H1 (cell line): ENCODE measurements around the gene NLRP3. TPM values are rescaled to one million over a fixed set of nuclear protein-coding genes. Genes with fewer than 3 reads are reported as not detected.

Source experiments
- CTCF ChIA-PET: fragments of 300-600 bp; sonication (Branson Sonifier 250); formaldehyde crosslinking; loops from one replicate; lab custom pipeline; 2021; ENCODE audit not compliant: partially characterized antibody; lab: Charles Lee
- POLR2A ChIA-PET: fragments of 300-600 bp; sonication (Branson Sonifier 250); formaldehyde crosslinking; loops from one replicate; lab custom pipeline; 2021; ENCODE audit warnings: inconsistent platforms; ENCODE audit not compliant: partially characterized antibody; lab: Charles Lee
- DNase-seq, 2 experiments: peaks; one replicate each; pipeline versions ENCODE4 v3.0.0 to v3.0.0-alpha.2; 2010 to 2022; ENCODE audit warnings: low spot score in 2 of 2, low read depth in 1 of 2, mixed read lengths in 1 of 2
- FAIRE-seq: peaks from 2 replicates; lab custom pipeline; 2011; peaks lifted over from hg19 to GRCh38; lab: Jason Lieb, UNC
- H2AFZ ChIP-seq: 2 replicates; pipeline ENCODE4 v1.8.1; 2012; ENCODE audit warnings: low read length, inconsistent platforms
- H2AK5ac ChIP-seq: 2 replicates; pipeline ENCODE4 v1.6.1; 2013; ENCODE audit warnings: low read depth, low read length
- H2BK120ac ChIP-seq: replicated peaks from 2 replicates; pipeline ENCODE3; 2013; ENCODE audit warnings: low read depth, low read length, inconsistent platforms
- H2BK12ac ChIP-seq: 2 replicates; pipeline ENCODE4 v1.6.1; 2013; ENCODE audit warnings: low read depth, low read length
- H2BK15ac ChIP-seq: 2 replicates; pipeline ENCODE4 v1.6.1; 2013; ENCODE audit warnings: low read length
- H2BK20ac ChIP-seq: 2 replicates; pipeline ENCODE4 v1.6.1; 2013; ENCODE audit warnings: low read length
- H2BK5ac ChIP-seq: 2 replicates; pipeline ENCODE4 v1.6.1; 2013; ENCODE audit warnings: low read depth, low read length
- H3K14ac ChIP-seq: 2 replicates; pipeline ENCODE4 v1.6.1; 2013; ENCODE audit warnings: inconsistent platforms; ENCODE audit not compliant: insufficient read length
- H3K18ac ChIP-seq: 2 replicates; pipeline ENCODE4 v1.6.1; 2013; ENCODE audit warnings: low read length; ENCODE audit errors: extremely low read depth
- H3K23ac ChIP-seq: 2 replicates; pipeline ENCODE4 v1.6.1; 2013; ENCODE audit warnings: inconsistent platforms; ENCODE audit not compliant: insufficient read length
- H3K23me2 ChIP-seq: 2 replicates; pipeline ENCODE4 v1.6.1; 2013; ENCODE audit warnings: low read depth, low read length
- H3K27ac ChIP-seq: 2 replicates; pipeline ENCODE4 v1.6.1; 2011; ENCODE audit warnings: low read depth, low read length, inconsistent platforms
- H3K27me3 ChIP-seq, 4 experiments: replicated peaks in 1 of 4; 1 replicate in 1 of 4; 2 replicates in 3 of 4; pipeline versions ENCODE4 v1.6.1 to v1.8.1; 2011 to 2013; ENCODE audit warnings: low read length in 3 of 4, mild to moderate bottlenecking in 3 of 4, inconsistent platforms in 2 of 4, mixed read lengths in 2 of 4, moderate library complexity in 1 of 4; ENCODE audit not compliant: control insufficient read depth in 3 of 4, insufficient read depth in 3 of 4; ENCODE audit errors: extremely low read depth in 1 of 4
- H3K36me3 ChIP-seq, 4 experiments: 2 replicates each; pipeline versions ENCODE4 v1.6.1 to v1.8.1; 2011 to 2013; ENCODE audit warnings: mild to moderate bottlenecking in 4 of 4, low read length in 3 of 4, moderate library complexity in 2 of 4, control low read depth in 1 of 4, inconsistent platforms in 1 of 4; ENCODE audit not compliant: insufficient read depth in 4 of 4, control insufficient read depth in 2 of 4
- H3K4ac ChIP-seq: replicated peaks from 2 replicates; pipeline ENCODE3; 2013; ENCODE audit warnings: low read length, low read depth, mixed read lengths, inconsistent platforms; ENCODE audit not compliant: insufficient read length
- H3K4me1 ChIP-seq, 4 experiments: replicated peaks in 1 of 4; 1 replicate in 1 of 4; 2 replicates in 3 of 4; pipeline versions ENCODE4 v1.6.1 to v1.8.1; 2011 to 2013; ENCODE audit warnings: low read length in 3 of 4, inconsistent platforms in 2 of 4, mixed read lengths in 1 of 4; ENCODE audit not compliant: insufficient read depth in 4 of 4, control insufficient read depth in 3 of 4
- H3K4me2 ChIP-seq, 2 experiments: 2 replicates each; pipeline versions ENCODE4 v1.6.1 to v1.8.1; 2011 to 2013; ENCODE audit warnings: low read depth in 2 of 2, low read length in 2 of 2, control low read depth in 1 of 2, inconsistent platforms in 1 of 2, mild to moderate bottlenecking in 1 of 2; ENCODE audit not compliant: insufficient read depth in 1 of 2
- H3K4me3 ChIP-seq, 4 experiments: fragments of 200-600, 300-600 bp in 1 of 4; sonication (generic), shearing (Covaris generic), sonication (Bioruptor Twin) in 1 of 4; 2 replicates each; pipeline versions ENCODE4 v1.5.1 to v1.8.1; 2011 to 2016; ENCODE audit warnings: low read length in 4 of 4, low read depth in 3 of 4, control low read depth in 2 of 4, inconsistent platforms in 2 of 4, mild to moderate bottlenecking in 2 of 4, mixed read lengths in 1 of 4, moderate library complexity in 1 of 4; ENCODE audit not compliant: insufficient read depth in 2 of 4; ENCODE audit errors: extremely low read depth in 1 of 4
- H3K56ac ChIP-seq: replicated peaks from 2 replicates; pipeline ENCODE3; 2013; ENCODE audit warnings: low read depth, mild to moderate bottlenecking, mixed read lengths, low read length, inconsistent platforms; ENCODE audit not compliant: insufficient read length
- H3K79me1 ChIP-seq: 2 replicates; pipeline ENCODE4 v1.6.1; 2013; ENCODE audit warnings: low read depth, low read length, control low read depth
- H3K79me2 ChIP-seq, 2 experiments: 2 replicates each; pipeline versions ENCODE4 v1.6.1 to v1.8.1; 2012 to 2013; ENCODE audit warnings: low read length in 2 of 2, mild to moderate bottlenecking in 2 of 2, inconsistent platforms in 1 of 2; ENCODE audit not compliant: insufficient read depth in 2 of 2, control insufficient read depth in 1 of 2
- H3K9ac ChIP-seq, 4 experiments: replicated peaks in 1 of 4; 1 replicate in 1 of 4; 2 replicates in 3 of 4; pipeline versions ENCODE4 v1.6.1 to v1.8.1; 2011 to 2013; ENCODE audit warnings: low read depth in 3 of 4, low read length in 3 of 4, control low read depth in 2 of 4, mild to moderate bottlenecking in 2 of 4, moderate library complexity in 2 of 4, inconsistent platforms in 1 of 4; ENCODE audit errors: extremely low read depth in 1 of 4
- H3K9me3 ChIP-seq, 2 experiments: 2 replicates each; pipeline versions ENCODE4 v1.6.1 to v1.8.1; 2012 to 2013; ENCODE audit warnings: mild to moderate bottlenecking in 2 of 2, moderate library complexity in 2 of 2, control low read depth in 1 of 2, inconsistent platforms in 1 of 2, low read depth in 1 of 2, low read length in 1 of 2, mixed read lengths in 1 of 2; ENCODE audit not compliant: insufficient read depth in 2 of 2
- H4K20me1 ChIP-seq, 2 experiments: replicated peaks in 1 of 2; 2 replicates each; pipeline versions ENCODE3 to v1.8.1; 2011 to 2013; ENCODE audit warnings: inconsistent platforms in 2 of 2, low read length in 2 of 2, mild to moderate bottlenecking in 1 of 2; ENCODE audit not compliant: insufficient read depth in 2 of 2, control insufficient read depth in 1 of 2
- H4K5ac ChIP-seq: 2 replicates; pipeline ENCODE4 v1.6.1; 2013; ENCODE audit warnings: low read length, low read depth, mixed read lengths, inconsistent platforms; ENCODE audit not compliant: insufficient read length
- H4K8ac ChIP-seq: 2 replicates; pipeline ENCODE4 v1.8.0; 2013; ENCODE audit warnings: mild to moderate bottlenecking, moderate library complexity, low read length, inconsistent platforms; ENCODE audit not compliant: insufficient read depth; ENCODE audit errors: extremely low read depth
- H4K91ac ChIP-seq: replicated peaks from 2 replicates; pipeline ENCODE3; 2013; ENCODE audit warnings: low read length, mixed read lengths, inconsistent platforms; ENCODE audit not compliant: insufficient read length
- ATF3 ChIP-seq: IDR thresholded peaks from 2 replicates; pipeline ENCODE4 v1.6.1; 2011; ENCODE audit warnings: low read depth, mild to moderate bottlenecking, low read length; ENCODE audit not compliant: insufficient read depth
- BRCA1 ChIP-seq: IDR thresholded peaks from 2 replicates; pipeline ENCODE4 v1.6.1; 2012; ENCODE audit warnings: low read depth, low read length, improper control_type of control experiment
- EZH2 ChIP-seq: fragments of 200-600 bp; sonication (generic); IDR thresholded peaks from 2 replicates; pipeline ENCODE4 v1.7.1; 2012; ENCODE audit warnings: low read depth, mild to moderate bottlenecking, moderate library complexity, low read length, inconsistent platforms; ENCODE audit not compliant: severe bottlenecking
- PHF8 ChIP-seq: fragments of 200-600 bp; sonication (generic); conservative IDR thresholded peaks from 2 replicates; pipeline ENCODE4 v1.7.1; 2012; ENCODE audit warnings: low read depth, mild to moderate bottlenecking, inconsistent platforms, low read length, moderate library complexity
- SP2 ChIP-seq: IDR thresholded peaks from 2 replicates; pipeline ENCODE4 v1.6.1; 2012; ENCODE audit warnings: mild to moderate bottlenecking, low read length, inconsistent platforms
- TAF1 ChIP-seq: IDR thresholded peaks from 2 replicates; pipeline ENCODE4 v1.6.1; 2011; ENCODE audit warnings: mild to moderate bottlenecking, low read depth, low read length
- TEAD4 ChIP-seq: IDR thresholded peaks from 2 replicates; pipeline ENCODE4 v1.6.1; 2012; ENCODE audit warnings: low read depth, low read length, inconsistent platforms, mixed read lengths
- WGBS, 2 experiments: shearing (Covaris generic) in 1 of 2; methylation state at CpG; one replicate each; pipeline versions ENCODE4 v1.1.6 to v1.1.7; 2013 to 2015; ENCODE audit warnings: low lambda C conversion rate in 2 of 2, mixed read lengths in 2 of 2, inconsistent platforms in 1 of 2, low coverage in 1 of 2, missing lambda C conversion rate in 1 of 2; ENCODE audit not compliant: insufficient replicate concordance in 2 of 2, insufficient coverage in 1 of 2, insufficient read length in 1 of 2; ENCODE audit errors: extremely low coverage in 1 of 2, missing lambda C conversion rate in 1 of 2; 5-methylcytosine and 5-hydroxymethylcytosine counted together
- long read RNA-seq, 2 experiments: library from RNA in 1 of 2; library from capped mRNA in 1 of 2; stranded (forward); transcript quantifications; one replicate each; pipeline ENCODE4 v2.0.0, GENCODE V29; 2021; ENCODE audit warnings: inconsistent platforms in 1 of 2
- polyA minus RNA-seq, 3 experiments: library from RNA; depleted of rRNA, polyadenylated mRNA; stranded (reverse); fragments of >200 nt; gene quantifications; 1 replicate in 2 of 3; 2 replicates in 1 of 3; pipeline ENCODE4 v1.2.3, GENCODE V29; 2011
- polyA plus RNA-seq, 7 experiments: library from polyadenylated mRNA; depleted of rRNA in 3 of 7; stranded (reverse) in 5 of 7; unstranded in 2 of 7; fragments of >200 nt in 5 of 7; fragments of 200-250 nt in 2 of 7; gene quantifications; 1 replicate in 5 of 7; 2 replicates in 1 of 7; 4 replicates in 1 of 7; pipeline versions ENCODE4 v1.2.1 to v1.2.3, GENCODE V29; 2011 to 2013; ENCODE audit warnings: missing spikeins in 2 of 7, mixed read lengths in 2 of 7
- total RNA-seq: library from RNA; stranded (reverse); fragmentation: NEBNext Ultra II Directional; extraction: Animal tissue kit (Norgen Biotek cat#: 25700); gene quantifications from 2 replicates; pipeline ENCODE4 v1.2.1, GENCODE V29; 2021

Gene NLRP3
- 0.19 and 0.23 TPM in 2 replicates for total RNA-seq
- polyA plus RNA-seq (2011; rRNA removed): 0.03 and 0.05 TPM in 2 replicates
- polyA plus RNA-seq (2011; cell fraction: cytosol; rRNA removed): 0.08 TPM
- 0.14 TPM for polyA plus RNA-seq (2011; cell fraction: nucleus; rRNA removed)
- 0.05 to 0.39 TPM (median 0.10 TPM) in 4 replicates for polyA plus RNA-seq (2012, experiment 1 of 2)
- polyA plus RNA-seq (2012, experiment 2 of 2): not detected
- 0.04 TPM for polyA plus RNA-seq (2013, experiment 1 of 2)
- 0.02 TPM for polyA plus RNA-seq (2013, experiment 2 of 2)
- 0.03 and 0.10 TPM in 2 replicates for polyA minus RNA-seq (2011; rRNA and poly(A)+ RNA removed)
- 0.29 TPM for polyA minus RNA-seq (2011; cell fraction: cytosol; rRNA and poly(A)+ RNA removed)
- polyA minus RNA-seq (2011; cell fraction: nucleus; rRNA and poly(A)+ RNA removed): not detected
- long read RNA-seq, experiment 1: 0 reads
- long read RNA-seq, experiment 2: 0 reads

- Histone ChIP-seq H3K9me3 (no peaks in the 10 kb centered on the region), H4K91ac (no peak within 1 kb of the TSS), H3K4ac (no peak within 1 kb of the TSS), H3K23me2 (no peaks in the 10 kb centered on the region), H2BK20ac (no peak within 1 kb of the TSS), H3K23ac (no peak within 1 kb of the TSS), H3K4me2 (no peak within 1 kb of the TSS), H2BK120ac (no peak within 1 kb of the TSS), H3K79me2 (no peaks in the 10 kb centered on the region), H2BK5ac (no peak within 1 kb of the TSS), H3K56ac (no peak within 1 kb of the TSS), H3K4me1 (no peaks in the 10 kb centered on the region), H3K18ac (no peak within 1 kb of the TSS), H3K36me3 (no peaks in the 10 kb centered on the region), H2AFZ (peak within 1 kb of the TSS; percentile 91), H3K14ac (no peak within 1 kb of the TSS), H2AK5ac (no peak within 1 kb of the TSS), H2BK12ac (no peak within 1 kb of the TSS), H3K27ac (no peak within 1 kb of the TSS), H2BK15ac (no peak within 1 kb of the TSS), H4K8ac (no peak within 1 kb of the TSS; the same call in 1 of the 2 replicates), H4K5ac (no peak within 1 kb of the TSS), H3K9ac (no peak within 1 kb of the TSS), H3K79me1 (no peaks in the 10 kb centered on the region), H4K20me1 (no peaks in the 10 kb centered on the region), H3K4me3 (no peak within 1 kb of the TSS), H3K27me3 (no peaks in the 10 kb centered on the region)
- ChIA-PET CTCF (interaction anchor here (0.6 to 2.7 kb wide), 3 partner anchors 26 to 272 kb away, joined by 3 to 12 read pairs (median 11); no protein-coding TSS in a partner anchor), POLR2A (interaction anchor here (1.0 to 1.1 kb wide), 2 partner anchors 33 to 104 kb away, joined by 3 read pairs; no protein-coding TSS in a partner anchor)
- FAIRE-seq (no peak), DNase-seq (no peak)
- WGBS, 2 experiments: 89% methylated on average over 19 of the region's 19 CpGs; no CpG with 5 or more reads in 1 of the 2 experiments
- TF ChIP-seq TEAD4 (peak; percentile 73), TAF1 (no peak), PHF8 (no peak), EZH2 (no peak), BRCA1 (no peak), SP2 (no peak), ATF3 (no peak)
Measured at GRCh38 chr1:247415423-247416361, at the start of gene NLRP3. TSS of gene NLRP3 (plus strand) at chr1:247416173. CDS start at chr1:247418801, 2,628 bp downstream.
